LoVo (cell line): ENCODE measurements around the gene FAM174A.
"Not testable (repeated sequence)": the region's sequence is repeated elsewhere in the genome, so short reads cannot be mapped to it uniquely, and the experiment has no call there.

Experiments
- DNase-seq: peaks from one replicate; pipeline ENCODE4 v3.0.0-alpha.2; 2016; ENCODE audit warnings: low spot score

The FAM174A gene

DNA sequence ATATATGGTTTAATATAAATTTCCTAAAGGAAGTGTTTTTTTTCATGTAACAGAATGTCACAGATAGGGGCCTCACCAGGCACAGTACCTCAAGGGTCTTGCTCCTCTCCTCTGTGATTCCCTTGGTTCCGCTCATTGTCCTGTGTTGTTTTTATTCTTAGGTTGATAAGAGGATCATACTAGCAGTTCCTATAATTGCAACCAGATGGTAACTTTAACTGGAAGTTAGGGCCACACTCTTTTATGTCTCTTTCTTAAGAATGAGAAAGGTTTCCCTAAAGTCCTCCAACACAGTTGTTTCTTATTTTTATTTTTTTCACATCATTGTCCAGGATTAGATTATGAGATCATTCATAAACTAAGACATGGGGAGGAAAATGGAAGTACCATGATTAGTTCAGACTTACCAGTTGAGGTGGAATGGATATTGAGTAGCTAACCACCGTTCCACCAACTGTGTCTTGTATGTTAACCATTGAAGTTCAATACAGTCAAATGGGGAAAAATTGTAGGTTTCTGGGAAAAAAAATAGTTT lies 41.1 kb downstream of the FAM174A start:
- no peak for DNase-seq

DNA sequence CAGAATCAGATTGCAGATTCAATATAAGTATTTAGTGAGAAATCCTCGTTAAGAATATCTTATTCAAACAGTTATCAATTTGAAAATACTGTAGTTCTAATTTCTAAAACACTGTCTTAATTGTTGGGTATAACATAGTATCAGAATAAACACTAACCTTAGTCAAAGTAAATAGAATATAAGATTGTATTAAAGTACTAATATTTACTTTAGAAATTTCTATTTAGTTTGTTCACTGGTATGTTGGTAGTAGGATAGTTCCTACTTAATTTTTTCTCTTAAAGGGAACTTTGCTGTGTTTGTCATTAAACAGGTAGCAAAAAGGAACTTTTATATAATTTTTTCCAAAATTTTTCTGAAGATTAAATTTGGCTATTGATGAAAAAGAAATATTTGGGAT lies 42.3 kb downstream of the FAM174A start:
- no peak for DNase-seq

DNA sequence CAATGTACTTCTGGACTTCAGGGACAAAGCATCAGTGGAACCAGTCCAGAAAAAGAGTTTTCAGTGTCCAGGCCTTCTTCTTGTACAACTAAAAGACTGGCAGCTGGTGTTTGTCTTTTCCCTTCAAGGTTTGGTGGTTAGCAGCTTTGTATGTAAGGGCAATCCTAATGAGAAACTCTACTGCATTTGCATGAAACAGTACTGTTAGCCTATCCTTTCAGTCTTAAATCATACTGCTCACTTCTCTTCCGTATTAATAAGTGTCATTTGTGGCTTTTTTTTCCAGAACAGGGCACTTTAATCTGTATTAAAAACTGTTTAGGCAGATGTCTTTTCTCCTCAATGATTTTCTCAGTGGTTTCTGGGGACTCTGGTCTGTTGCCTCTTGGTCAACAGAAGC lies 48.9 kb downstream of the FAM174A start:
- no peak for DNase-seq

DNA sequence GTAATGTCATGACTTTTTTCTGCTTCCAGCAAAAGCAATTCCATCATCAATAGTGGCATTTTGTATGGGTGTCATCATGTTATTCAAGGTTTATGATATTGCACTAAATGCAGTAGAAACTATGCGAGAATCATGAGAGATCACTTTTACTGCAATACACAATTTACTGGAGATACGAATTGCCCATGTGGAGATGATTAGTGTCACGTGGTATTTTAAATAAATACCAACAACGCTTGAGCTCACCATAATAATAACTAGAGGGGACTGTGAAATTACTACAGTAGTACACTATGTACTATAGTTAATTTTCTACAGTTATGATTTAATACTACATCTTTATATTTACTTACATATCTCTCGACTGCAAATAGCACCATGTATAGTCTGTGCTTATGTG lies 49.7 kb downstream of the FAM174A start:
- no peak for DNase-seq

- DNase-seq: no peak
Measured at GRCh38 chr5:100590867-100591266, 55.7 kb downstream of the FAM174A start.

DNA sequence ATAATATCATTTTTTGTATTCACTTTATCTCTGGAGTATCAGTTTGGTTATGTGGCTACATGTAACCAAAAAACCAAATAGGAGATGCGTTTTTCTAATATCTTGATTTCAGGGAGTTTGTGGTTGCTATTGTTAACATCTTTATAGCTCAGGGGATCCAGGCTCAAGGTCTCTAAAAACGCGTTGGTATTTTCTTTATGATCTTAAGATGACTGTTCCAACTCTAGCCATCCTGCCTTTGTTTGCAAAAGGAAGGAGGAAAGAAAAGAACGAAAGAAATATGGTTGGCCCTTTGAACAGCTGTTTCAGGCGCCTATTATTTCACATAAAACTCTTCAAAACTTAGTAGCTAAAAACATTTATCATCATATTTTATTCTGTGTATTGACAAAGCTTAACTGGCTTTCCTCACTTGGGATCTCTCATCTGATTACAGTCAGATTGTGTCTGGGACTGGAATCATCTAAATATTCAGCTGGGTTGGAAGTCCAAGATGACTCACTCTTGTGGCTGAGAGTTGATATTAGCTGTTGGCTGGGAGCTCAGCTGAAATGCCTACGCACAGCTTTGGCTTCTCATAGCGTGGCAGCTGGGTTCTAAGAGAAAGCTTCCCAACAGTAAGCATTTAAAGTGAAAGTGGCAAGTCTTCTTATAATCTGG lies 60.1 kb downstream of the FAM174A start:
- DNase-seq: peak; percentile 73

GRCh38 chr5:100595812-100596173 lies 60.6 kb downstream of the FAM174A start:
- DNase-seq: no peak

DNA sequence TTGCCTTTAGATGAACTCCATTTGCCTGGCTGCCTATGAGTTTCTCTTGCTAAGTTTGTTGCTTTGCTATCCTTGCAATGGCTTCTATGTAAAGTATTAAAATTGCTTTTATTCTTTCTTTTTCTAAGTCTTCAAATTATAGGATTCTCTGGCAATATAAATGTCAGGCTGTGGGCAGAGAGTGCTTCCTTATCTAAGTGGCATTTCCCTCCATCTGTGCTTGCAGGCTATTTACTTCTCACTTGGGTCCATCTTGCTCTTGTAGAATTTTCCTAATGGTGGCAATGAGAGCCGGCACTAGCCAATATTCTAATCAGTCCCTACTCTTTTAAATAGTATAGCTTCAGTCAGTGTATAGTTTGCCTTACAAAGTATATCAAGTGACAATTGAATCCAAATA lies 63.3 kb downstream of the FAM174A start:
- DNase-seq: no peak

GRCh38 chr5:100600298-100600994 lies 65.3 kb downstream of the FAM174A start:
- no peak for DNase-seq

- DNase-seq: no peak
Measured at GRCh38 chr5:100603141-100603540, 68.0 kb downstream of the FAM174A start.

- DNase-seq: not testable (repeated sequence)
Measured at GRCh38 chr5:100604021-100604420, 68.8 kb downstream of the FAM174A start.

DNA sequence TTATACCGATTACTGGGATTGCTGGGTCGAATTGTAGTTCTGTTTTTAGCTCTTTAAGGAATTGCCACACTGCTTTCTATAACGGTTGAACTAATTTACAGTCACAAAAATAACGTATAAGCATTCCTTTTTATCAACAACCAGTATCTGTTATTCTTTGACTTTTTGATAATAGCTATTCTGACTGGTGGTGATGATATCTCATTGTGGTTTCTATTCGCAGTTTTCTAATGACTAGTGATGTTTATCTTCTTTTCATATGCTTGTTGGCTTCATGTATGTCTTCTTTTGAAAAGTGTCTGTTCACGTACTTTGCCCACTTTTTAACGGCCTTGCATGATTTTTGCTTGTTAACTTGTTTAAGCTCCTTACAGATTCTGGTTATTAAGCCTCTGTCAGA lies 74.4 kb downstream of the FAM174A start:
- DNase-seq: no peak

GRCh38 chr5:100614308-100614707 lies 79.1 kb downstream of the FAM174A start:
- DNase-seq: no peak

DNA sequence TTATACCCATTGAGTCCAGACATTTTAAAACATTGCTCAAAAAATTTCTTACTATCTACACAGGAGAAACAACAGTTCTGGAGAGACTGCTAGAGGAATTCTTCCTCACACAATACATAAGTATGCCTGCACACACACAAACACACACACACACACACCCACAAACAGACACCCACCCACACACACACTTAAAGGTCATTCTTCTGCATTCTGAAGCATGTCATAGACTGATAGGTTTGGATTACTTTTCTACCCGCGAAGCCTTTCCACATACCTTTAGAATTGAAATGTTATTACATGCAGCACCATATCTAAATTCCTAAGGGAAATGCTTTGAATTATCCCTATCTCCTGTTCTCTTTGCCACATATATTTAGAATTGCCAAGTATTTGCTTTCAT lies 80.2 kb downstream of the FAM174A start:
- DNase-seq: no peak

- no peak for DNase-seq
Measured at GRCh38 chr5:100616291-100616690, 81.1 kb downstream of the FAM174A start.

DNA sequence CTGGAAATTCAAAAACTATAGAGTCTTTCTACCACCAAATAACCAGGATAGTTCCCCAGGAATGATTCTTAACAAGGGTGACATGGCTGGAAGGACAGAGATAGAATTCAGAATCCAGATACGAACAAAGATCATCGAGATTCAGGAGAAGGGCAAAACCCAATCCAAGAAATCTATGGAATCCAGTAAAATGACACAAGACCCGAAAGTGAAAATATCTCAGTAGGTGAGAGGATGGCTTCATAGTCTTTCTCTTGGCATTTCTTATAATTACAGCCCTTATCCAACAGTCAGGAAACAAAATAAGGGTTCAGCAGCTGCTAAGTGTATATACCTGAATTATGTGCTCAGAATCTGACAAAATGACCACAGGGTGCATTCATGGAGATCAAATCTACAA lies 81.8 kb downstream of the FAM174A start:
- no peak for DNase-seq

DNA sequence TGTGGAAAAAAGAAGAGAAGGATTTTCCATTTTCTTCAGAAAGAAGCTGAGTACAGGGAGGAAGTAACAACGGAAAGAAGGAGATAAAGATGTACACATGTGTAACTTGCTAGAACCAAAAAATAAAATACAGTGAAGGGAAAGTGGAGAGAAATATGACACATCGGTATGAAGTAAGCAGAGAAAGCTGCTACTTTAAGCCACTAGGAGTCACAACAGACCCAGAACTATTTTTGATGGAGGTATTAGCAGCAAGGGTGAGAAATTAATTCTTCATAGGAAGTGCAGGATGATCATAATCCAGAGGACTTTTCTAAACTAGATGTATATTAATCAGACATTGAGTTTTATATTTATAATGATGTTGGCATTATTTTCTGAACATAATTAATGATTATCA lies 88.5 kb downstream of the FAM174A start:
- DNase-seq: peak; percentile 11

DNA sequence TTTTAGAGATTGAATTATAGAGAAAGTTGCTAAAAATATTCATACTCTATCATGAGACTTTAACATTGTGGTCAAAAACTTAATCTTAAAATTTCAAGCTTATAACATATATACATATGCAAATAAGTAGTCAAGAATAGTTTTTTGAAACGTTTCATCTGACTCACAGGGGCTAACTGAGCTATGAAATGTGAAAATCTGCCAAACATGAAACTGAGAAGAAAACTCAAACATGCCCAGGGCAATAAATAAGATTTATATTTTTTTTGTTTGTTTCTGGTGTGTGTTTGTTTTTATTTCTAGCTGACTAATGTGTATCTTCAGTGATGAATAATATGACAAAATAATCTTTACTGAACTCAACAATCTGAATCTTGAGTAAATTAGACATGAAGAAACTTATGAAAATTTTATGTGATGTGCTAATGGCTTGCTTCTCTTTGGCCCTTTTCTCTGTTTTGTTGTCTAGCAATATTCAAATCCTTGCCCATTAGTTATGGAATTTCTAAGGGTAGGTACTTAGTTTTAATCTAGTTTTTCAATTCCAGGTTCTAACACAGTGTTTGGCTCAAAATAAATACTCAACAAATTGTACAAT lies 99.9 kb downstream of the FAM174A start:
- DNase-seq: no peak
